ENCODE measurements around the gene SART1.

DNA sequence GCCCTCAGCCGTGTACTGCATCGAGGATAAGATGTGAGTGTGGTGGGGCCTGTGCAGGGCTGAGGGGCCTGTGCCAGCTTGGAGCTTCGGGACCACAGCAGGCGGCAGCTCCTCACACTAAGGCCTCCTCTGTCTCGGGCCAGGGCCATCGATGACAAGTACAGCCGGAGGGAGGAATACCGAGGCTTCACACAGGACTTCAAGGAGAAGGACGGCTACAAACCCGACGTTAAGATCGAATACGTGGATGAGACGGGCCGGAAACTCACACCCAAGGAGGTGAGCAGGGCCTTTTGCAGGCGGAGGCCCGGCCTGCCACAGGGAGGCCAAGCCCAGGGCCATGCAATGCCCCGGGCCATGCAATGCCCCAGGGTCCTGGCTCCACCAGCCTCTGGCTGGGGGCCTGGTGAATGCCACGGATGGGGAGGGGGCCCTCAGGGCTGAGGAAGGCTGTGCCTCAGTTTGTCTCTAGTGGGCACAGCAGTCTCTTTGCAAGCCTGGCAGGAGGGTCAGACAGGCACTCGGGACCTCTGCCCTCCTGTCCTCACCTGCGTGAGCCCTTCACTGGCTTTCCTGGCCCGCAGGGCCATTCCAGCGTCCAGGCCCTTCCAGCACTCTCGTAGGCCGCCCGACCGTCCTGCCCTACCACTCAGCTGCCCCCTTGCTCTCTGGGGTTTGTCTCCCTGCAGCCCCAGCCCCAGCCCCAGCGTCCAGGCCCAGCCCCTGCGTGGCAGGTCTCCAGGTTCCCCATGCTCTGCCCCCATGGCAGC, 16.3 kb downstream of the SART1 start:
- TF ChIP-seq, protein P1, sequence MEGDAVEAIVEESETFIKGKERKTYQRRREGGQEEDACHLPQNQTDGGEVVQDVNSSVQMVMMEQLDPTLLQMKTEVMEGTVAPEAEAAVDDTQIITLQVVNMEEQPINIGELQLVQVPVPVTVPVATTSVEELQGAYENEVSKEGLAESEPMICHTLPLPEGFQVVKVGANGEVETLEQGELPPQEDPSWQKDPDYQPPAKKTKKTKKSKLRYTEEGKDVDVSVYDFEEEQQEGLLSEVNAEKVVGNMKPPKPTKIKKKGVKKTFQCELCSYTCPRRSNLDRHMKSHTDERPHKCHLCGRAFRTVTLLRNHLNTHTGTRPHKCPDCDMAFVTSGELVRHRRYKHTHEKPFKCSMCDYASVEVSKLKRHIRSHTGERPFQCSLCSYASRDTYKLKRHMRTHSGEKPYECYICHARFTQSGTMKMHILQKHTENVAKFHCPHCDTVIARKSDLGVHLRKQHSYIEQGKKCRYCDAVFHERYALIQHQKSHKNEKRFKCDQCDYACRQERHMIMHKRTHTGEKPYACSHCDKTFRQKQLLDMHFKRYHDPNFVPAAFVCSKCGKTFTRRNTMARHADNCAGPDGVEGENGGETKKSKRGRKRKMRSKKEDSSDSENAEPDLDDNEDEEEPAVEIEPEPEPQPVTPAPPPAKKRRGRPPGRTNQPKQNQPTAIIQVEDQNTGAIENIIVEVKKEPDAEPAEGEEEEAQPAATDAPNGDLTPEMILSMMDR (IDR thresholded peaks at IDR 0.05) = no peak
- no peak for TF ChIP-seq POLR2AphosphoS5 (IDR thresholded peaks at IDR 0.05)
